Retinal pigment epithelial cell (primary cell): ENCODE measurements around the gene CFAP97D2.
"Not testable (repeated sequence)": the region's sequence is repeated elsewhere in the genome, so short reads cannot be mapped to it uniquely, and the experiment has no call there.

Experiments
- DNase-seq: peaks from one replicate; pipeline ENCODE4 v3.0.0-alpha.2; 2010; ENCODE audit warnings: low read depth
- H3K4me3 ChIP-seq: 2 replicates; pipeline ENCODE4 v1.5.1; 2011; ENCODE audit warnings: mild to moderate bottlenecking, low read length, control low read depth, moderate library complexity
- CTCF ChIP-seq: conservative IDR thresholded peaks from 2 replicates; pipeline ENCODE4 v1.5.1; 2011; ENCODE audit warnings: low read depth, low read length, control low read depth, inconsistent platforms

CFAP97D2 gene

GRCh38 chr13:114174529-114174961, 4.5 kb upstream of the CFAP97D2 start:
- DNase-seq: no peak
- no peak for TF ChIP-seq CTCF
- no peak overlapping the region for H3K4me3 ChIP-seq

GRCh38 chr13:114176359-114176902, 2.6 kb upstream of the CFAP97D2 start:
- not testable (repeated sequence) for H3K4me3 ChIP-seq, DNase-seq

GRCh38 chr13:114177245-114178010, 1.6 kb upstream of the CFAP97D2 start:
- DNase-seq: no peak
- H3K4me3 ChIP-seq: no peak overlapping the region
- no peak for TF ChIP-seq CTCF

- no peak for DNase-seq
- H3K4me3 ChIP-seq: no peak overlapping the region
- no peak for TF ChIP-seq CTCF
These were observed 6.3 kb downstream of the CFAP97D2 start for GRCh38 chr13:114185182-114185971.

GRCh38 chr13:114194853-114195252, 15.8 kb downstream of the CFAP97D2 start:
- no peak overlapping the region for H3K4me3 ChIP-seq
- no peak for TF ChIP-seq CTCF
- DNase-seq: no peak

GRCh38 chr13:114196629-114197028, 17.6 kb downstream of the CFAP97D2 start:
- no peak overlapping the region for H3K4me3 ChIP-seq
- no peak for DNase-seq
- no peak for TF ChIP-seq CTCF

- no peak for TF ChIP-seq CTCF
- no peak for DNase-seq
- no peak overlapping the region for H3K4me3 ChIP-seq
These were observed 19.5 kb downstream of the CFAP97D2 start for GRCh38 chr13:114198556-114198955.

- not testable (repeated sequence) for H3K4me3 ChIP-seq, DNase-seq
These were observed 20.5 kb downstream of the CFAP97D2 start for GRCh38 chr13:114199526-114199925.
